Stomach (tissue), 4 donors: Measurements from ENCODE around the gene YBEY.

Experiments used
- EP300 ChIP-seq: sonication (generic); formaldehyde crosslinking; IDR thresholded peaks from one replicate; pipeline ENCODE4 v1.6.1; 2017; ENCODE audit warnings: antibody characterized with exemption
- POLR2A ChIP-seq, 4 donors: fragments of 450-650 bp; IDR thresholded peaks; one replicate each; pipeline ENCODE4 v1.6.1; 2016; ENCODE audit warnings: antibody characterized with exemption in 4 of 4, control low read depth in 2 of 4, mild to moderate bottlenecking in 1 of 4, moderate library complexity in 1 of 4
- POLR2AphosphoS5 ChIP-seq, 3 donors: sonication (generic); formaldehyde crosslinking; IDR thresholded peaks; one replicate each; pipeline ENCODE4 v1.6.1; 2016; ENCODE audit warnings: antibody characterized with exemption in 3 of 3
- TF ChIP-seq, protein P1 (sequence below), 7 experiments: fragments of 450-650 bp in 4 of 7; fragments of 200-600 bp in 3 of 7; sonication (generic) in 3 of 7; IDR thresholded peaks; one replicate each; pipeline ENCODE4 v1.5.1; 2016 to 2019; ENCODE audit warnings: antibody characterized with exemption in 7 of 7, control low read depth in 2 of 7, mild to moderate bottlenecking in 1 of 7

DNA sequence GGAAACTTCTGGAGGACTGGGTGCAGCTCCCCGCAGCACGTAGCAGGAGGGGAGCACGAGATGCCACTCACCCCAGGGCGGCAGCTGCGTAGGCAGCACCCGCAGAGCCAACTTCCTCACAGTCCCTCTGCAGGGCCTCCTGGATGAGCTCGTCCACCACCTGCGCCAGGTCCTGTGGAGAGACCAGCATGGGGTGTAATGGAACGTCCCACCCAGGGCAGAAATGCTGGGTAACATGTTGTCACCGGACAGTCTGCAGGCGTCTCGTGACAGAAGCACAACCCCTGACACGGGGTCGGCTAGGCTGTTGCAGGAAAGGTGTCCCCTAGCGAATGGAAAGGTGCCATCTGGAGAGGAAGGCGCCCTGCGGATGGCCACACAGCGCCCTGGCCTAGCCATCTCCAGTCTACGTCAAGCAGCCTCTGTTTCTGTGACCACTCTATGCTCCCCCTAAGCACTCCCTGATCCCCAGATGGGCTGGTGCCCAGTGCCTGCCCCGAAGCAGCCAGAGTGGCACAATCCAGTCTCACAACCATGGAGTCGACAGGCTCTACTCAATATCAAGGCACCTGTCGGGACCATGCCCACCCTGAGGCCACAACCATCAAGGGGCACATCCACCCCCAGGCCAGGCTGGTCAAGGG is 22.0 kb upstream of the YBEY start:
- TF ChIP-seq, protein P1, sequence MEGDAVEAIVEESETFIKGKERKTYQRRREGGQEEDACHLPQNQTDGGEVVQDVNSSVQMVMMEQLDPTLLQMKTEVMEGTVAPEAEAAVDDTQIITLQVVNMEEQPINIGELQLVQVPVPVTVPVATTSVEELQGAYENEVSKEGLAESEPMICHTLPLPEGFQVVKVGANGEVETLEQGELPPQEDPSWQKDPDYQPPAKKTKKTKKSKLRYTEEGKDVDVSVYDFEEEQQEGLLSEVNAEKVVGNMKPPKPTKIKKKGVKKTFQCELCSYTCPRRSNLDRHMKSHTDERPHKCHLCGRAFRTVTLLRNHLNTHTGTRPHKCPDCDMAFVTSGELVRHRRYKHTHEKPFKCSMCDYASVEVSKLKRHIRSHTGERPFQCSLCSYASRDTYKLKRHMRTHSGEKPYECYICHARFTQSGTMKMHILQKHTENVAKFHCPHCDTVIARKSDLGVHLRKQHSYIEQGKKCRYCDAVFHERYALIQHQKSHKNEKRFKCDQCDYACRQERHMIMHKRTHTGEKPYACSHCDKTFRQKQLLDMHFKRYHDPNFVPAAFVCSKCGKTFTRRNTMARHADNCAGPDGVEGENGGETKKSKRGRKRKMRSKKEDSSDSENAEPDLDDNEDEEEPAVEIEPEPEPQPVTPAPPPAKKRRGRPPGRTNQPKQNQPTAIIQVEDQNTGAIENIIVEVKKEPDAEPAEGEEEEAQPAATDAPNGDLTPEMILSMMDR (IDR thresholded peaks at IDR 0.05), result no peak
- TF ChIP-seq POLR2A (IDR thresholded peaks at IDR 0.05) (no peak), POLR2AphosphoS5 (IDR thresholded peaks at IDR 0.05) (no peak), EP300 (no peak)
